K562 (cell line): ENCODE data around the gene LATS2. TPM values are rescaled to one million over a fixed set of nuclear protein-coding genes. Genes with fewer than 3 reads are reported as not detected.

Experiments
- ATAC-seq: fragments of 200-7000 bp; cut with Tn5 transposase; 3 replicates; pipeline ENCODE4 v1.9.1; 2020; ENCODE audit warnings: moderate library complexity
- BruUV-seq: library from RNA; stranded (reverse); fragments of 400-500 nt; replicated peaks from 2 replicates; lab custom pipeline; 2021; lab: Mats Ljungman, UMichigan
- CTCF ChIA-PET: fragments of 300-600 bp; formaldehyde crosslinking; extraction: SDS; loops from one replicate; lab custom pipeline; 2021; ENCODE audit warnings: low intra/inter-chr PET ratio; lab: Yijun Ruan, JAX
- POLR2A ChIA-PET: fragments of 300-600, 350-650 bp; sonication (Branson Sonifier 250); formaldehyde crosslinking; extraction: SDS; loops from one replicate; lab custom pipeline; 2021; ENCODE audit warnings: antibody characterized with exemption, inconsistent platforms; lab: Yijun Ruan, JAX
- DNase-seq, 4 experiments: peaks; one replicate each; pipeline versions ENCODE4 v3.0.0 to v3.0.0-alpha.2; 2011 to 2018; ENCODE audit warnings: low spot score in 3 of 4, mixed read lengths in 3 of 4; ENCODE audit errors: extremely low read depth in 1 of 4
- FAIRE-seq: peaks from 2 replicates; lab custom pipeline; 2011; peaks lifted over from hg19 to GRCh38; lab: Jason Lieb, UNC
- H2AFZ ChIP-seq: 2 replicates; pipeline ENCODE4 v1.6.0; 2011; ENCODE audit warnings: low read depth, low read length, control low read depth, inconsistent platforms
- H3K27ac ChIP-seq: fragments of 200-600 bp; 3 replicates; pipeline ENCODE4 v1.8.0; 2011; ENCODE audit warnings: low read depth, mild to moderate bottlenecking, control low read depth, inconsistent platforms, low read length, moderate library complexity, mixed read lengths; ENCODE audit errors: extremely low read depth
- H3K27me3 ChIP-seq, 2 experiments: fragments of 300-600 bp in 1 of 2; 2 replicates in 1 of 2; 3 replicates in 1 of 2; pipeline versions ENCODE4 v1.6.0 to v1.8.0; 2011; ENCODE audit warnings: inconsistent platforms in 2 of 2, low read length in 2 of 2, mild to moderate bottlenecking in 1 of 2, mixed read lengths in 1 of 2, moderate library complexity in 1 of 2; ENCODE audit not compliant: control insufficient read depth in 2 of 2, insufficient read depth in 2 of 2
- H3K36me3 ChIP-seq: fragments of 300-600 bp; 3 replicates; pipeline ENCODE4 v1.8.0; 2011; ENCODE audit warnings: mild to moderate bottlenecking, low read length, inconsistent platforms; ENCODE audit not compliant: control insufficient read depth, insufficient read depth
- H3K4me1 ChIP-seq, 2 experiments: fragments of 200-600 bp in 1 of 2; replicated peaks in 1 of 2; 2 replicates in 1 of 2; 3 replicates in 1 of 2; pipeline versions ENCODE4 v1.5.1 to v1.8.0; 2011; ENCODE audit warnings: inconsistent platforms in 2 of 2, low read length in 2 of 2, mild to moderate bottlenecking in 1 of 2, mixed read lengths in 1 of 2, moderate library complexity in 1 of 2; ENCODE audit not compliant: control insufficient read depth in 2 of 2, insufficient read depth in 2 of 2
- H3K4me2 ChIP-seq: 2 replicates; pipeline ENCODE4 v1.6.1; 2011; ENCODE audit warnings: low read length, control low read depth, inconsistent platforms, mixed read lengths; ENCODE audit not compliant: insufficient read depth
- H3K4me3 ChIP-seq: fragments of 200-600 bp; sonication (generic), shearing (Covaris generic); 2 replicates; pipeline ENCODE4 v1.5.1; 2016; ENCODE audit warnings: control low read depth, inconsistent platforms
- H3K79me2 ChIP-seq: fragments of 200-600 bp; 3 replicates; pipeline ENCODE4 v1.8.0; 2011; ENCODE audit warnings: low read length, inconsistent platforms; ENCODE audit not compliant: control insufficient read depth, insufficient read depth
- H3K9ac ChIP-seq, 2 experiments: 2 replicates each; pipeline versions ENCODE4 v1.6.0 to v1.6.1; 2011; ENCODE audit warnings: low read depth in 2 of 2, low read length in 2 of 2, control low read depth in 1 of 2, inconsistent platforms in 1 of 2, mild to moderate bottlenecking in 1 of 2, mixed read lengths in 1 of 2; ENCODE audit not compliant: insufficient read depth in 1 of 2
- H3K9me1 ChIP-seq: one replicate; pipeline ENCODE4 v1.6.0; 2011; ENCODE audit warnings: inconsistent platforms, mild to moderate bottlenecking, low read length, moderate library complexity; ENCODE audit not compliant: control insufficient read depth, insufficient read depth
- H3K9me3 ChIP-seq: replicated peaks from 2 replicates; pipeline ENCODE4 v1.5.1; 2011; ENCODE audit warnings: low read depth, low read length, inconsistent platforms; ENCODE audit not compliant: control insufficient read depth, insufficient read depth
- H4K20me1 ChIP-seq: replicated peaks from 2 replicates; pipeline ENCODE4 v1.6.1; 2011; ENCODE audit warnings: low read length, inconsistent platforms, mixed read lengths; ENCODE audit not compliant: control insufficient read depth, insufficient read depth
- CREB1 ChIP-seq, 2 experiments: sonication (generic) in 1 of 2; formaldehyde crosslinking in 1 of 2; IDR thresholded peaks; 2 replicates each; pipeline versions ENCODE4 v1.6.1 to v1.8.0; 2012 to 2022; ENCODE audit warnings: inconsistent platforms in 1 of 2, mild to moderate bottlenecking in 1 of 2, missing genetic modification reagents in 1 of 2, moderate library complexity in 1 of 2
- CXXC5 ChIP-seq: fragments of 250-450 bp; sonication (Bioruptor Pico); IDR thresholded peaks from 2 replicates; pipeline ENCODE4 v1.8.0; 2022; ENCODE audit warnings: inconsistent platforms, mild to moderate bottlenecking, moderate library complexity
- DPF2 ChIP-seq: fragments of 450-650 bp; IDR thresholded peaks from 2 replicates; pipeline ENCODE4 v1.6.1; 2016
- FOXA3 ChIP-seq, 2 experiments: fragments of 450-650 bp in 1 of 2; sonication (generic) in 1 of 2; formaldehyde crosslinking; IDR thresholded peaks in 1 of 2; conservative IDR thresholded peaks in 1 of 2; 2 replicates each; pipeline versions ENCODE4 v1.4.0 to v1.8.0; 2020 to 2022; ENCODE audit warnings: mild to moderate bottlenecking in 2 of 2, missing genetic modification reagents in 1 of 2
- HMG20A ChIP-seq: fragments of 450-650 bp; formaldehyde crosslinking; conservative IDR thresholded peaks from 2 replicates; pipeline ENCODE4 v1.4.0; 2020; ENCODE audit warnings: mild to moderate bottlenecking, mixed read lengths
- JUNB ChIP-seq: fragments of 450-650 bp; formaldehyde crosslinking; conservative IDR thresholded peaks from 2 replicates; pipeline ENCODE4 v1.4.0; 2020; ENCODE audit warnings: mild to moderate bottlenecking
- LARP7 ChIP-seq: fragments of 450-650 bp; IDR thresholded peaks from 2 replicates; pipeline ENCODE4 v1.6.1; 2016
- MCM7 ChIP-seq, 2 experiments: fragments of 450-650 bp; IDR thresholded peaks; 2 replicates each; pipeline ENCODE4 v1.6.1; 2016 to 2018
- SIX5 ChIP-seq, 2 experiments: IDR thresholded peaks; 2 replicates each; pipeline ENCODE4 v1.6.1; 2011; ENCODE audit warnings: low read length in 2 of 2, borderline replicate concordance in 1 of 2, low read depth in 1 of 2, mild to moderate bottlenecking in 1 of 2, moderate library complexity in 1 of 2; ENCODE audit not compliant: insufficient read depth in 1 of 2
- SRSF3 ChIP-seq: fragments of 200-400 bp; formaldehyde crosslinking; IDR thresholded peaks from 2 replicates; pipeline ENCODE4 v1.6.1; 2016; ENCODE audit warnings: mild to moderate bottlenecking, low read length, moderate library complexity; ENCODE audit not compliant: insufficient read depth
- ZBTB26 ChIP-seq: fragments of 450-650 bp; formaldehyde crosslinking; IDR thresholded peaks from 2 replicates; pipeline ENCODE4 v1.4.0; 2022; ENCODE audit warnings: missing genetic modification characterization
- WGBS: fragments of 100-300 bp; shearing (Covaris generic); methylation state at CpG from one replicate; pipeline ENCODE4 v1.1.6; 2016; ENCODE audit warnings: low coverage, mixed read lengths; ENCODE audit not compliant: insufficient coverage; ENCODE audit errors: missing lambda C conversion rate; 5-methylcytosine and 5-hydroxymethylcytosine counted together
- in situ Hi-C: fragments of 300-500 bp; cut with MboI; formaldehyde crosslinking; loops from 4 replicates; pipeline ENCODE4 v1.15.0; 2018; ENCODE audit warnings: inconsistent platforms, mixed read lengths
- intact Hi-C: fragments of 100-400 bp; cut with micrococcal nuclease; formaldehyde crosslinking; loops from 2 replicates; pipeline ENCODE4 v1.14.2; 2022
- polyA plus RNA-seq, 8 experiments: library from polyadenylated mRNA; depleted of rRNA in 4 of 8; stranded (reverse) in 5 of 8; unstranded in 3 of 8; fragments of >200 nt; fragmentation: Nextera tagmentation in 2 of 8; fragmentation: Illumina TruSeq in 1 of 8; extraction: Ambion mirVana in 2 of 8; extraction: Trizol in 1 of 8; gene quantifications; 2 replicates each; pipeline versions ENCODE4 v1.2.1 to v1.2.3, GENCODE V29; 2011 to 2014; ENCODE audit warnings: inconsistent platforms in 1 of 8, missing spikeins in 1 of 8
- total RNA-seq, 7 experiments: library from RNA; depleted of rRNA in 6 of 7; stranded (reverse); fragments of >200 nt in 6 of 7; fragmentation: Illumina TruSeq in 2 of 7; extraction: Trizol in 2 of 7; gene quantifications; 2 replicates each; pipeline versions ENCODE4 v1.2.1 to v1.2.3, GENCODE V29; 2011 to 2021; ENCODE audit warnings: low replicate concordance in 1 of 7
- TF ChIP-seq, protein P1 (sequence below): fragments of 250-450 bp; sonication (Bioruptor Pico); IDR thresholded peaks from 2 replicates; pipeline ENCODE4 v1.5.1; 2021; ENCODE audit warnings: mild to moderate bottlenecking
- TF ChIP-seq, protein P2 (sequence below): fragments of 150-350 bp; conservative IDR thresholded peaks from 2 replicates; pipeline ENCODE4 v1.6.1; 2014; ENCODE audit warnings: low read length

The LATS2 gene
- total and polyA plus RNA-seq, 9 of the 15 experiments (the other 6 are each of a cell fraction or from before 2014, with no cell fraction given), result 0.18 to 3.7 (median 0.76) TPM

DNA sequence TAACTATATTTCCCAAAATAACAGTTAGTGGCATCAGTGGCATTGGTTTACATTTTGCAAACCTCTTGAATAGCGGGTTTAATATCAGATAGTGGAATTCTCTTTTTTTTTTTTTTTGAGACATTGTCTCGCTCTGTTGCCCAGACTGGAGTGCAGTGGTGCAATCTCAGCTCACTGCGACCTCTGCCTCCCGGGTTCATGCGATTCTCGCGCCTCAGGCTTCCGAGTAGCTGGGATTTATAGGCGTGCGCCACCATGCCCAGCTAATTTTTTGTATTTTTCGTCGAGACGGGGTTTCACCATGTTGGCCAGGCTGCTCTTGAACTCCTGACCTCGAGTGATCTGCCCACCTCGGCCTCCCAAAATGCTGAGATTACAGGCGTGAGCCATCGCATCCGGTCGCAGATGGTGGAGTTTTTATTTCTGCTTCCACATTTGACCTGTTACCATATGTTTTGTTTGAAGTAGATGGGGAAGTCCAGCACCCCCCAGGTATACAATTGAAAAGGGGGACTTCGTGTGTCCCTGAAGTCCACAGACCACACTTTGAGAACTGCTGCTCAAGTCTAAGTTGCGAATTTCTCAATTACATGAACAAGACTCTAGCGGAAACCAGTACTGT is 118.3 kb downstream of the LATS2 start:
- CTCF ChIA-PET, result interaction anchor here (0.6 to 1.4 kb wide), 4 partner anchors 19 to 565 kb away, joined by 3 to 8 read pairs (median 4); no protein-coding TSS in a partner anchor
- Histone ChIP-seq H4K20me1 (no peaks in the 10 kb centered on the region), H3K4me3 (no peak overlapping the region), H3K27ac (no peak overlapping the region), H3K9me1 (no peaks in the 10 kb centered on the region), H3K4me1 (peaks cover 0 to 5% of the 10 kb centered on the region in 2 experiments; a peak in 2 of 5 replicates), H3K36me3 (no peaks in the 10 kb centered on the region), H3K9ac (no peak overlapping the region), H2AFZ (no peak overlapping the region), H3K27me3 (peaks cover 2 to 13% of the 10 kb centered on the region in 2 experiments; a peak in 3 of 5 replicates), H3K9me3 (no peaks in the 10 kb centered on the region), H3K4me2 (no peak overlapping the region), H3K79me2 (no peaks in the 10 kb centered on the region)
- in situ Hi-C loops, result loop anchor here (10.0 kb wide), 2 partner anchors 162 to 542 kb away; no protein-coding TSS in a partner anchor
- 32% methylated on average over 21 of the region's 22 CpGs for WGBS
- ATAC-seq, result no peak
- DNase-seq, result no peak
- intact Hi-C loops, result loop anchor here (1.0 to 10.0 kb wide), 3 partner anchors 82 to 536 kb away; no protein-coding TSS in a partner anchor
- BruUV-seq, result no TSS peak
- no peak for FAIRE-seq
- POLR2A ChIA-PET, result interaction anchor here (0.8 kb wide), 1 partner anchor 10 kb away, joined by 3 read pairs; no protein-coding TSS in a partner anchor
- TF ChIP-seq HMG20A (CRISPR knock-in tag), result no peak
- TF ChIP-seq, protein P1, sequence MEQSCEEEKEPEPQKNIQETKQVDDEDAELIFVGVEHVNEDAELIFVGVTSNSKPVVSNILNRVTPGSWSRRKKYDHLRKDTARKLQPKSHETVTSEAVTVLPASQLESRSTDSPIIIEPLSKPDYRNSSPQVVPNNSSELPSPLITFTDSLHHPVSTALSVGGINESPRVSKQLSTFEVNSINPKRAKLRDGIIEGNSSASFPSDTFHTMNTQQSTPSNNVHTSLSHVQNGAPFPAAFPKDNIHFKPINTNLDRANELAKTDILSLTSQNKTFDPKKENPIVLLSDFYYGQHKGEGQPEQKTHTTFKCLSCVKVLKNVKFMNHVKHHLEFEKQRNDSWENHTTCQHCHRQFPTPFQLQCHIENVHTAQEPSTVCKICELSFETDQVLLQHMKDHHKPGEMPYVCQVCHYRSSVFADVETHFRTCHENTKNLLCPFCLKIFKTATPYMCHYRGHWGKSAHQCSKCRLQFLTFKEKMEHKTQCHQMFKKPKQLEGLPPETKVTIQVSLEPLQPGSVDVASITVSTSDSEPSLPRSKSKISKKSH (CRISPR knock-in tag), result no peak
- TF ChIP-seq SIX5 (IDR thresholded peaks at IDR 0.05; ENCODE audit: borderline replicate concordance in 1 of 2, insufficient read depth in 1 of 2, low read depth in 1 of 2, low read length in 2 of 2), result no peak
- TF ChIP-seq, protein P2, sequence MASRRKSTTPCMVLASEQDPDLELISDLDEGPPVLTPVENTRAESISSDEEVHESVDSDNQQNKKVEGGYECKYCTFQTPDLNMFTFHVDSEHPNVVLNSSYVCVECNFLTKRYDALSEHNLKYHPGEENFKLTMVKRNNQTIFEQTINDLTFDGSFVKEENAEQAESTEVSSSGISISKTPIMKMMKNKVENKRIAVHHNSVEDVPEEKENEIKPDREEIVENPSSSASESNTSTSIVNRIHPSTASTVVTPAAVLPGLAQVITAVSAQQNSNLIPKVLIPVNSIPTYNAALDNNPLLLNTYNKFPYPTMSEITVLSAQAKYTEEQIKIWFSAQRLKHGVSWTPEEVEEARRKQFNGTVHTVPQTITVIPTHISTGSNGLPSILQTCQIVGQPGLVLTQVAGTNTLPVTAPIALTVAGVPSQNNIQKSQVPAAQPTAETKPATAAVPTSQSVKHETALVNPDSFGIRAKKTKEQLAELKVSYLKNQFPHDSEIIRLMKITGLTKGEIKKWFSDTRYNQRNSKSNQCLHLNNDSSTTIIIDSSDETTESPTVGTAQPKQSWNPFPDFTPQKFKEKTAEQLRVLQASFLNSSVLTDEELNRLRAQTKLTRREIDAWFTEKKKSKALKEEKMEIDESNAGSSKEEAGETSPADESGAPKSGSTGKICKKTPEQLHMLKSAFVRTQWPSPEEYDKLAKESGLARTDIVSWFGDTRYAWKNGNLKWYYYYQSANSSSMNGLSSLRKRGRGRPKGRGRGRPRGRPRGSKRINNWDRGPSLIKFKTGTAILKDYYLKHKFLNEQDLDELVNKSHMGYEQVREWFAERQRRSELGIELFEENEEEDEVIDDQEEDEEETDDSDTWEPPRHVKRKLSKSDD, result no peak
- TF ChIP-seq SRSF3, result no peak
- no peak for TF ChIP-seq ZBTB26 (CRISPR knock-in tag)
- TF ChIP-seq MCM7 (IDR thresholded peaks at IDR 0.05), result no peak
- no peak for TF ChIP-seq DPF2
- no peak for TF ChIP-seq CXXC5 (CRISPR knock-in tag)
- no peak for TF ChIP-seq JUNB (CRISPR knock-in tag)
- no peak for TF ChIP-seq LARP7
- no peak for TF ChIP-seq FOXA3 (CRISPR knock-in tag; conservative IDR thresholded peaks at IDR 0.05 in 1 of 2, IDR thresholded peaks at IDR 0.05 in 1 of 2)
- no peak for TF ChIP-seq CREB1 (IDR thresholded peaks at IDR 0.05)
- no peak for TF ChIP-seq CREB1 (CRISPR knock-in tag; IDR thresholded peaks at IDR 0.05)
